ENCODE results near the gene BCL2L11. TPM values are rescaled to one million over a fixed set of nuclear protein-coding genes. Genes with fewer than 3 reads are reported as not detected.

BCL2L11 gene
- total and polyA plus RNA-seq, 2 experiments from 2014 or later: 9.1 to 32.9 TPM

DNA sequence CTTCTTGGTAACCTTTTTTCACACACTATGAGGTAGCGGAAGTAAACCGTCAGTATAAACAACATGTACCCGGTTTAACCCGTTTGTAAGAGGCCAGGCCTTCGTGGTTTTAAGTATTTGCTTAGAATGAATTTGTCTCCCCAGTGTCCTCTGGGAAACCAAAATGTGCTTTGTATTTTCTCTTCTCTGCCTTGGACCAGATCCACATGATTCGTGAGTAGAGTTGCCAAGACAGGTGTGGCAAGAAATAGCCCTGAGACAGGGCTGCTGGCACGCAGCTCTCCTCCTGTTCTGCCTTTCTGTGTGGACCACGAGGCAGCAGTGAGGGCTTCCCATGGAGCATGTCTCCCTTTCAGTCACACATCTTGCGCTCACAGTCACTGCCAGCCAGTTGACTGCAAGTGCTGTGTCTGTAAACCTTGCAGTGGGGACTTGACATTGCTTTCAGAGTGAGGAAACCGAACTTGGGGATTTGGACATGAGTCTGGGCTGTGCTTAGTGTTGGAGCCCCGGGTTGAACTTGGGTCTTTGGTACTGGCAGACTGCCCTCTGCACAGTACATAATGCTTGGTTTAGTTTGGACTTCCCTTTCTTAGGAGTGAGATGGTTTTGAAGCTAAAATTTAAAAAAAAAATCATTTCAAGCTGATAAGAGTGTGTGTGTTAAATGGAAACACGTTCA is 19.1 kb downstream of the BCL2L11 start:
- Histone ChIP-seq H3K9me3 (ENCODE audit: low read depth) (no peaks in the 10 kb centered on the region), H3K27ac (no peak overlapping the region), H3K36me3 (peaks cover 7% of the 10 kb centered on the region), H3K4me3 (no peak overlapping the region), H3K4me1 (ENCODE audit: low read depth) (no peaks in the 10 kb centered on the region), H3K27me3 (no peaks in the 10 kb centered on the region)
- TF ChIP-seq, protein P1, sequence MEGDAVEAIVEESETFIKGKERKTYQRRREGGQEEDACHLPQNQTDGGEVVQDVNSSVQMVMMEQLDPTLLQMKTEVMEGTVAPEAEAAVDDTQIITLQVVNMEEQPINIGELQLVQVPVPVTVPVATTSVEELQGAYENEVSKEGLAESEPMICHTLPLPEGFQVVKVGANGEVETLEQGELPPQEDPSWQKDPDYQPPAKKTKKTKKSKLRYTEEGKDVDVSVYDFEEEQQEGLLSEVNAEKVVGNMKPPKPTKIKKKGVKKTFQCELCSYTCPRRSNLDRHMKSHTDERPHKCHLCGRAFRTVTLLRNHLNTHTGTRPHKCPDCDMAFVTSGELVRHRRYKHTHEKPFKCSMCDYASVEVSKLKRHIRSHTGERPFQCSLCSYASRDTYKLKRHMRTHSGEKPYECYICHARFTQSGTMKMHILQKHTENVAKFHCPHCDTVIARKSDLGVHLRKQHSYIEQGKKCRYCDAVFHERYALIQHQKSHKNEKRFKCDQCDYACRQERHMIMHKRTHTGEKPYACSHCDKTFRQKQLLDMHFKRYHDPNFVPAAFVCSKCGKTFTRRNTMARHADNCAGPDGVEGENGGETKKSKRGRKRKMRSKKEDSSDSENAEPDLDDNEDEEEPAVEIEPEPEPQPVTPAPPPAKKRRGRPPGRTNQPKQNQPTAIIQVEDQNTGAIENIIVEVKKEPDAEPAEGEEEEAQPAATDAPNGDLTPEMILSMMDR (IDR thresholded peaks at IDR 0.05; ENCODE audit: low read depth, low read length): no peak
- no peak for DNase-seq (ENCODE audit: low read depth in 1 of 2, low spot score in 1 of 2)

DNA sequence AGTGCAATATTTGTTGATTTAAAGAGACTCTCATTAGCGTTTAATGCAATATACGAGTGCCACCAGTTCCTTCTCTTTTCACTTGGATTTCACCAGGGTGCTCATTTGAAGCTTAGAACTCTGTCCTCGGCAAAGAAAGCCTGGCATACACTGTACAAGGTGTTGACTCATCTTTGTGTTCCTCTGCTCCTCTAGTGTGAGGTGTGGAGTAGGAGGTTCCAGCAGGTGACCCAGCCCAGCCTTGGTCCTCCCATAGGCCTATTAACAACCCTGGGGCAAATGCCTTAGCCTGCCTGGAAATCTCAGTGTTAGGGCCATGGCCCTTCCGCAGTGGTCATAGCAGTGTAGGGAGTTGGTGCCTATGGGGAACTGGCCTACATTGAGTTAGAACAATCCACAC is 20.1 kb downstream of the BCL2L11 start:
- H3K27ac ChIP-seq: no peak overlapping the region
- TF ChIP-seq, protein P1 (IDR thresholded peaks at IDR 0.05; ENCODE audit: low read depth, low read length): no peak
- H3K36me3 ChIP-seq: peaks cover 7% of the 10 kb centered on the region
- no peak for DNase-seq (ENCODE audit: low read depth in 1 of 2, low spot score in 1 of 2)
- no peaks in the 10 kb centered on the region for H3K9me3 ChIP-seq (ENCODE audit: low read depth)
- no peak overlapping the region for H3K4me3 ChIP-seq
- H3K27me3 ChIP-seq: no peaks in the 10 kb centered on the region
- no peaks in the 10 kb centered on the region for H3K4me1 ChIP-seq (ENCODE audit: low read depth)

DNA sequence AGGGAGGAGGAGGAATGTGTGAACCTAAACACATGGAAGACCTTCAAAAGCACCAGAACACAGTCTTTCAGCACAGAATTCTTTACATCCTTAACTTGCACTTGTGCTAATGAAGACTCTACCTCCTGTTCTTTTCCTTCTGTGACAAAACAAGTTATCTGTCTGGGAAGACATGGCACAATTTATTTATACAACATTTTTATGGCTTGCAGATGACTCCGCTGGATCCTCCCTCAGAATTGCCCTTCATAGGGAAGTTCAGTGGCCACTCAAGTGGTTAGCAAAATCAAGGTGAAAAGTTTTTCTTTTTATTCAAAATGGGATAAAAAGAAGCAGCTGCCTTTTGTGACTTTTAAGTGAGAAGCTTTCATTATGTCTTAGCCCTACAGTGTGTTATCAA is 21.4 kb downstream of the BCL2L11 start:
- H3K36me3 ChIP-seq: peaks cover 7% of the 10 kb centered on the region
- no peaks in the 10 kb centered on the region for H3K27me3 ChIP-seq
- H3K9me3 ChIP-seq (ENCODE audit: low read depth): no peaks in the 10 kb centered on the region
- TF ChIP-seq, protein P1 (IDR thresholded peaks at IDR 0.05; ENCODE audit: low read depth, low read length): no peak
- no peak overlapping the region for H3K4me3 ChIP-seq
- H3K27ac ChIP-seq: no peak overlapping the region
- no peaks in the 10 kb centered on the region for H3K4me1 ChIP-seq (ENCODE audit: low read depth)
- DNase-seq (ENCODE audit: low read depth in 1 of 2, low spot score in 1 of 2): no peak

DNA sequence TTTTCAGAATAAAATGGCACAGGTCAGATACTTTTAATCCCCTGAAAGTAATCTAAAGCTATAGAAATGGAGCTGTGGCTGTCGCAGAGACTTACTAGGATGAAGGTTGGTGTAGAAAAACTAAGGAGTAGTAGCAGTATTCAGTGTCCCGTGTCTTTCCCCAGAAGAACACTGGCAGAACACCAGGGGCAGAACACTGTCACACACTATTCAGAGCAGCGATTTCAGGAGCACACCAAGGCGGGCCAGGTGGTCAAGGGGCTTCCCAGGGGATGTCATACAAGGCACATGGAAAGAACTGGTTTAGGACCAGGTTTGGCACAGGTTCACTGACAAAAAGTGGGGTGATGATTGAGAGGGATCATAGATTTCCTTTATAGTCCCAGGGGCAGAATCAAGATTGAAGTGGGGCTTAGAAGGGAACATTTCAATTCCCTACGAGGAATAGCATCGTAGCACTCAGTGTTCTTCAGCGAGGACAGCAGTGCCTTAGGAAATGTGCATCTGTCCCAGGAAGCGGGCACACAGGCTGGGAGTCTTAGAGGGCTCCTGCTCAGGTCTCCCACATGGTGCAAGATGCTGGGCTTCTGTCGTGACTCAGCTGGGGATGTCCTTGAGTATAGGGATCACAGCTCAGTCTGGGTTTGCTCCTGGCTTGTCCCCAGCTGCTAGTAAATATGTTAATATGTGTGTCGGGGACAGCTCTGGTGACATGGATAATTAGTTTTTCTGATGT is 22.6 kb downstream of the BCL2L11 start:
- TF ChIP-seq, protein P1 (IDR thresholded peaks at IDR 0.05; ENCODE audit: low read depth, low read length): no peak
- DNase-seq (ENCODE audit: low read depth in 1 of 2, low spot score in 1 of 2): no peak

DNA sequence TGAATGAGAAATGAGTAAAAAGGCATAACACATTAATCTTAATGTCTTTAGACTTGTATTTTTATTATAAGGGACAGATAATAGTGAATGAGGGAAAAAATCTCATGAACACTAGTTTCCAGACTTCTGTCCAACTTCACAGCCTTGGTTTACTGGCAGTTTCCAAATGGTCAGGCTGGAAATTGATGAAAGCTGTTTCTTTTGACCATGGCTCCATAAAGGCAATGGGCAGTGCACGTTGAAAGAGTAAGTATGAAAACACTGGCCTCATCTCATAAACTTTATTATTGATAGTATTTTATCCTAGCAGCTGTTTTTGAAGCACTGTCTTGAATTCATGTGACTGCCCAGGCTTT is 23.1 kb downstream of the BCL2L11 start:
- Histone ChIP-seq H3K4me1 (ENCODE audit: low read depth) (no peaks in the 10 kb centered on the region), H3K27me3 (no peaks in the 10 kb centered on the region), H3K27ac (no peak overlapping the region), H3K4me3 (no peak overlapping the region), H3K36me3 (peaks cover 4% of the 10 kb centered on the region), H3K9me3 (ENCODE audit: low read depth) (no peaks in the 10 kb centered on the region)
- DNase-seq (ENCODE audit: low read depth in 1 of 2, low spot score in 1 of 2): no peak
- TF ChIP-seq, protein P1 (IDR thresholded peaks at IDR 0.05; ENCODE audit: low read depth, low read length): no peak

More for the DNA sequence above, 22.6 kb downstream of the BCL2L11 start:
- no peak overlapping the region for H3K27ac ChIP-seq
- H3K4me1 ChIP-seq (ENCODE audit: low read depth): no peaks in the 10 kb centered on the region
- no peaks in the 10 kb centered on the region for H3K27me3 ChIP-seq
- H3K36me3 ChIP-seq: peaks cover 4% of the 10 kb centered on the region
- H3K9me3 ChIP-seq (ENCODE audit: low read depth): no peaks in the 10 kb centered on the region
- H3K4me3 ChIP-seq: no peak overlapping the region

All from cardiac muscle cell (in vitro differentiated cells and primary cell).